ENCODE results near the gene CHD5. TPM values are rescaled to one million over a fixed set of nuclear protein-coding genes. Genes with fewer than 3 reads are reported as not detected.

CHD5 gene
- polyA plus RNA-seq (2011; rRNA removed) (0.01 and 0.04 TPM in 2 replicates), polyA minus RNA-seq (2011; rRNA and poly(A)+ RNA removed) (0.09 TPM in 1 of 2 replicates, not detected in the other)

GRCh38 chr1:6180268-6180706, at the start of gene CHD5:
TSS of gene CHD5 (minus strand) at chr1:6180321. CDS start at chr1:6180023, 298 bp downstream.
- CTCF ChIA-PET = no interaction called here
- Histone ChIP-seq H3K4me3 (ENCODE audit: low read depth, low read length) (no peak within 1 kb of the TSS), H3K36me3 (ENCODE audit: control insufficient read depth, insufficient read depth, low read length) (no peaks in the 10 kb centered on the region; the same call in 1 of the 2 replicates), H3K27me3 (ENCODE audit: control insufficient read depth, insufficient read depth, low read length) (peaks cover 24% of the 10 kb centered on the region)
- POLR2A ChIA-PET = no interaction called here
- DNase-seq (ENCODE audit: low read depth) = no peak
- TF ChIP-seq, protein P1, sequence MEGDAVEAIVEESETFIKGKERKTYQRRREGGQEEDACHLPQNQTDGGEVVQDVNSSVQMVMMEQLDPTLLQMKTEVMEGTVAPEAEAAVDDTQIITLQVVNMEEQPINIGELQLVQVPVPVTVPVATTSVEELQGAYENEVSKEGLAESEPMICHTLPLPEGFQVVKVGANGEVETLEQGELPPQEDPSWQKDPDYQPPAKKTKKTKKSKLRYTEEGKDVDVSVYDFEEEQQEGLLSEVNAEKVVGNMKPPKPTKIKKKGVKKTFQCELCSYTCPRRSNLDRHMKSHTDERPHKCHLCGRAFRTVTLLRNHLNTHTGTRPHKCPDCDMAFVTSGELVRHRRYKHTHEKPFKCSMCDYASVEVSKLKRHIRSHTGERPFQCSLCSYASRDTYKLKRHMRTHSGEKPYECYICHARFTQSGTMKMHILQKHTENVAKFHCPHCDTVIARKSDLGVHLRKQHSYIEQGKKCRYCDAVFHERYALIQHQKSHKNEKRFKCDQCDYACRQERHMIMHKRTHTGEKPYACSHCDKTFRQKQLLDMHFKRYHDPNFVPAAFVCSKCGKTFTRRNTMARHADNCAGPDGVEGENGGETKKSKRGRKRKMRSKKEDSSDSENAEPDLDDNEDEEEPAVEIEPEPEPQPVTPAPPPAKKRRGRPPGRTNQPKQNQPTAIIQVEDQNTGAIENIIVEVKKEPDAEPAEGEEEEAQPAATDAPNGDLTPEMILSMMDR (IDR thresholded peaks at IDR 0.05; ENCODE audit: insufficient read depth, low read depth, low read length) = no peak

DNA sequence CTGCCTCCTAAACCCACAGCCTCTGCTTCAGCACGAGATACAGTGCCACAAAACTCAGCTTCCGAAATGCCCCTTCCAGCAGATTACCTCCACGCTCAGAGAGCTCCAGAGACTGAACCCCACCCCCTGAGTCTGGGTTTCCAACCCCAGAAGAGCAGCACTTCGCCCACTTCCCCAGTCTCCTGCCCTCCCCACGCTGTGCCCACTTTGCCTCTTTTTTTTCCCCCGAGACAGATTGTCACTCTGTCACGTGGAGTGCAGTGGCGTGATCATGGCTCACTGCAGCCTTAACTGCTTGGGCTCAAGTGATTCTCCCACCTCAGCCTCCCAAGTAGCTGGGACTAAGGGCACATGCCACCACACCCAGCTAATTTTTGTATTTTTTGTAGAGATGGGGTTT, 45.5 kb upstream of the CHD5 start:
- ChIA-PET POLR2A (no interaction called here), CTCF (interaction anchor here (0.6 kb wide), 1 partner anchor 9 kb away, joined by 3 read pairs; no protein-coding TSS in a partner anchor)
- no peak for DNase-seq (ENCODE audit: low read depth)
- Histone ChIP-seq H3K27me3 (ENCODE audit: control insufficient read depth, insufficient read depth, low read length) (no peaks in the 10 kb centered on the region), H3K4me3 (ENCODE audit: low read depth, low read length) (no peak overlapping the region), H3K36me3 (ENCODE audit: control insufficient read depth, insufficient read depth, low read length) (peaks cover 19% of the 10 kb centered on the region)
- TF ChIP-seq, protein P1 (IDR thresholded peaks at IDR 0.05; ENCODE audit: insufficient read depth, low read depth, low read length) = no peak

- Histone ChIP-seq H3K27me3 (ENCODE audit: control insufficient read depth, insufficient read depth, low read length) (no peaks in the 10 kb centered on the region), H3K4me3 (ENCODE audit: low read depth, low read length) (no peak overlapping the region), H3K36me3 (ENCODE audit: control insufficient read depth, insufficient read depth, low read length) (peaks cover 18% of the 10 kb centered on the region)
- POLR2A ChIA-PET = no interaction called here
- DNase-seq (ENCODE audit: low read depth) = no peak
- CTCF ChIA-PET = no interaction called here
- TF ChIP-seq, protein P1 (IDR thresholded peaks at IDR 0.05; ENCODE audit: insufficient read depth, low read depth, low read length) = no peak
Observed at GRCh38 chr1:6224718-6225117, 44.6 kb upstream of the CHD5 start.

- DNase-seq (ENCODE audit: low read depth) = no peak
- ChIA-PET POLR2A (no interaction called here), CTCF (no interaction called here)
- TF ChIP-seq, protein P1 (IDR thresholded peaks at IDR 0.05; ENCODE audit: insufficient read depth, low read depth, low read length) = no peak
- H3K27me3 ChIP-seq (ENCODE audit: control insufficient read depth, insufficient read depth, low read length) = no peaks in the 10 kb centered on the region
- peaks cover 15% of the 10 kb centered on the region for H3K36me3 ChIP-seq (ENCODE audit: control insufficient read depth, insufficient read depth, low read length)
- H3K4me3 ChIP-seq (ENCODE audit: low read depth, low read length) = no peak overlapping the region
Observed at GRCh38 chr1:6223617-6224016, 43.5 kb upstream of the CHD5 start.

DNA sequence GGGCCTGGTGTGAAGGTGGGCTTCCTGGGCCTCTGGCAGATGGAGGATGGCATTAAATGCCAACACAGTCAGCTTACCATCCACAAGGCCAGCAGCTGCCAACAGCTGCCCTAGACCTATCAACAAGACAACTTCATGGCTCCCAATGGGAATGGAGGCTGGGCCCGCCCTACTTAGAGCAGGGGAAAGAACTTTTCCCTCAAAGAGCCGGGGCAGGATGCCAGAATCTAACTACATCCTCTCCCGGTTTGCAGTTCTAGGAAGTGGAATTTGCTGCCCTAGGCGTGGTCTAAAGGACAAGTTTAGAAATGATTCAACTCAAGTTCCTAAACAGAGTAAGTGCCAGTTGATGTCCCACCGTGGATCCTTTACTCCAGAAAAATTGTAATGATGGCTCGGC, 42.5 kb upstream of the CHD5 start:
- DNase-seq (ENCODE audit: low read depth) = no peak
- no peak overlapping the region for H3K4me3 ChIP-seq (ENCODE audit: low read depth, low read length)
- POLR2A ChIA-PET = no interaction called here
- TF ChIP-seq, protein P1 (IDR thresholded peaks at IDR 0.05; ENCODE audit: insufficient read depth, low read depth, low read length) = no peak
- CTCF ChIA-PET = interaction anchor here (1.4 kb wide), 1 partner anchor 15 kb away, joined by 3 read pairs; no protein-coding TSS in a partner anchor
- H3K36me3 ChIP-seq (ENCODE audit: control insufficient read depth, insufficient read depth, low read length) = peaks cover 14% of the 10 kb centered on the region
- H3K27me3 ChIP-seq (ENCODE audit: control insufficient read depth, insufficient read depth, low read length) = no peaks in the 10 kb centered on the region
